ENCODE data around the gene LRGUK.
"Not testable (repeated sequence)": the region's sequence is repeated elsewhere in the genome, so short reads cannot be mapped to it uniquely, and the experiment has no call there.

LRGUK gene

DNA sequence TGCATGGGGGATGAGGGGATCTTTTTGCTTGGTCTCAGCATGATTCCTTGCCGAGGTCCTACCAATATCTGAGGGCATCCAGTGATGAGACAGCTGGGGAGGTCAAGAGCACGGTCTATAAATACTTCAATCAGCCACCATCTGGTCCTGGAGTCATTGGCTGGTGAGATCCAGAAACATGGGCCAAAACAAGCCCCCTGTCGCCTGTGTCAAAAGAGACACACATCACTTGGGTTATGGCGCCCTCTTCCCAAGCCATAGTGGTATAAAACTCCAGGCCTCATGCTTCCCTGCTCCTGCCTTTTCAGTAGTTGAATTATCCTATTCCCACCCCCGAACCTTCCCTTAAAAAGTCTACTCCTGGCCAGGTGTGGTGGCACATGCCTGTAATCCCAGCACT lies 128.7 kb downstream of the LRGUK start:
- DNase-seq, result no peak

DNA sequence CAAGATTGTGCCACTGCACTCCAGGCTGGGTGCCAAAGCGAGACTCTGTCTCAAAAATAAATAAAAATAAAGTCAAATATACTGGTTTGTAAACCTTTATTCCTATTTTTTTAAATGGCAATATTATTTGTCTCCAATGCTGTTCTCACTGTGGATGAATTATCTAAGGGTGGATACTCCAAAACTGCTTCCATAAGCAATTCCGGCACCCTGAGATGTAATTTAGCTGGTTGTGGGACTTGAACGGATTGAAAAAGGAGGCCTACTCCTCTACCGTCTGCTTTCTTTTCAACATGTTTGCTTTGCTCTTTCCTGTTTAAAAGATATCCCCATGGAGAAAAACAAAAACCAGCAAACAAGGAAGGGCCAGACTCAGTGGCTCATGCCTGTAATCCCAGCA lies 135.2 kb downstream of the LRGUK start:
- DNase-seq, result no peak

DNA sequence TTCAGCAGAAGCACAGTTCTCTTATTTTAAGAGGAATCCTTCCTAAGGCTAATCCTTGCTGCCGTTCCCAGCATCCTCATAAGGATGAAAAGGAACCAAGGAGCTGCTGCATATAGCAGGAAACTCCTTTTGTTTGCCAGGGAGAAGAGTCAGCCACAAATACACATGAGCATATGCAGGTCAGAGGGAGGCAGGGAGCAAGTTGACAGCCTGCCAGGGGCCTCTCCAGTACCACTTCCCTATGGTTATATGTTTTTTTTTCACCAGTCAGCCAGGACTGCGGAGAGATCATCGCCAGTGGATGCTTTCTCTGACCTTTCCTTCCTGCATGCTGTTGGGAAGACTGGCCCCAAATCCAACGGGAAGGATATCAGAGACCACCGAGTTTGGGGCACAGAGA lies 149.8 kb downstream of the LRGUK start:
- DNase-seq, result no peak

DNA sequence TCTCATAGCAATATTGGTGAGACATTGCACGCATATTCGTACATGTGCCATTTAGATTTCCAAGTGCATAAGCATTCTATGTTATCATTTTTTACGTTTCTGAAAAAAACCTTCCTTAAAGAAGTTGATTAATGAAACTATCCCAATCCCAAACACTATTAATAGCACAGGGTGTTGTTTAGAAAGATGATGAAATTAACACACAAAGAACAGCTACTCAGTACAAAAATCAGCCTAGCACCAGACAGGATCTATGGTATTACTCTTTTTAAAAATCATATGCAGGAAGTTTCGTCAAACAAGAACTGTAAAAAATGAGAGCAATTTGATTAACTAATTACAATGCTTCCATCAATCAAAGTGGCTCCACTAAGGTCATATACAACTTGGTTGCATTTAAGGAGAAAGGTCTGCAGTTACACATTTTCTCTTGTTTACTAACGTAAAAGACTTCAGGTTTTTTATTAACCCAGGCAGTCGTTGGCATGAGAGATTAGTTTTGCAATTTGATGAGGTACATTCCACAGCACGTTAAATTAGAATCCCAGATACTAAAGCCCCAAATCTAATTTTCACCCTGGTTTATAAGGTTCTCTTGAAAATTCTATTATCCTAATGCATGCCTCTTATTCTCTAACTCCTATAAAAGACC lies 151.5 kb downstream of the LRGUK start:
- no peak for DNase-seq

DNA sequence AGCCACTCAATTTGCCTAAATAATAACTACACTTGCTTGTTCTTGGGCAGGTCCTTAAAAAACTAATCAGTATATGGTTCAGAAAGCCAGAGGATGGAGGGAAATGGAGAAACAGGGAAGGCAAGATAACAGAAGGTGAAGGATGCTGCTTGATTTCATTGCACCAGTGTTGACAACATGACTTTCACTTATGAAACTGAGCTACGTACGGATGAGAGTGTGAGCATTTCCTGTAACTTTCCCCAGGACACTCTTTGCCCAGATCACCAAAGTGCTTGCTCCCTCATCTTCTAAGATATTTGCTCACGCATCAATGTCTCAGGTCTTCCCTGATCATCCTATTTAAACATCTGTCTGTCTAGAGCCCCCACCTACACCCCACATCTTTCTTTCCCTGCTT lies 152.2 kb downstream of the LRGUK start:
- DNase-seq, result no peak

DNA sequence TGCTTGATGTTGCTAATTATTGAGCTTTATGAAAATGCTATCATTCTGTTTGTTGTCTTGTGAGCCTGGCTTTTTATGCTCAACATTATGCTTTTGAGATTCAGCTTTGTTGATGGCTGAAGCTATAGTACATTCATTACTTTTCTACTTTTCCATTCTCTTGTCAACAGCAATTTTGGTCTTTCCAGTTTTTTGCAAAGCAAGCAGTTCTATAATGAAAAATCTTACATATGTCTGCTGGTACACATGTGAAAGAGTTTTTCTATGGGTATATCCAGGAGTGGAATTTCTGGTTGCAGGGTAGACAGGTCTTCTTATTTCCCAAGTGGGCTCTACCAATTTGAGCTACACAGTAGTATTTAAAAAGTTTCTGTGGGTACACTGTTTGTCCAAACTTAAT lies 152.8 kb downstream of the LRGUK start:
- no peak for DNase-seq

DNA sequence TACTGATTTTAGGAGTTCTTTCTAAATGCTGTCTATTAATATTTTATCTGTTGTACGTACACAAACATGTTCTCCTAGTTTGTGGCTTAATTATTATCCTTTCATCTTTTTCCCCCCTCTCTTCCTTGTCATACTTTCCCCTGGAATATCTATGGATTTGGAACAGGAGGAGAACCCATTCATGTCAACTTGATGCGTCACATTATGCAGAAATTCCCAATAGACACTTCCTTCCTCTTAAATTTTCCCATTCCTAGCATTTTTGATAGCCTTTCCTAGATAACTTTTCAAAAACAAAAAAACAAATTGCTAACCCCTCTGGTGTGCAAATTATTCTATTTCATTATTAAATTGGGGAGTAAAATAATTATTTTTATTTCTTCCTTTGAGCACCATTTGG lies 153.4 kb downstream of the LRGUK start:
- DNase-seq, result no peak

DNA sequence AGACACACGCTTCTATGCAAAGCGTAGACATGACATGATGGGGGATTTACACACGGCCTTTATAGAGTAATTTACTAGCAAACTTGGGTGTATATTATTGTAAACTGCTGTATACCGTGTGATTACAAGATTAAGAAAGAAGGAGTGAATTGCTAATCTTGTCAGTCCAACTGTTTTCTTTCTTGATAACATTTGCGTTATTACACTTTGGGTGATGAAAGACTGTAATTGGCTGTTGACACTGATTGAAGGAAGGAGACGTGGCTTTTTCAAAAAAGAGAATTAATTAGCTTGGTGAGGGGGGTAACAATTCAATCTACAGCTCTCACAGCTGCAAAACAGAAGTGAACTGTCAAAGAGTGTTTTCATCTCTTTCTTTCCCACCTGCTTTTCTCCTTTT lies 156.9 kb downstream of the LRGUK start:
- DNase-seq, result no peak

DNA sequence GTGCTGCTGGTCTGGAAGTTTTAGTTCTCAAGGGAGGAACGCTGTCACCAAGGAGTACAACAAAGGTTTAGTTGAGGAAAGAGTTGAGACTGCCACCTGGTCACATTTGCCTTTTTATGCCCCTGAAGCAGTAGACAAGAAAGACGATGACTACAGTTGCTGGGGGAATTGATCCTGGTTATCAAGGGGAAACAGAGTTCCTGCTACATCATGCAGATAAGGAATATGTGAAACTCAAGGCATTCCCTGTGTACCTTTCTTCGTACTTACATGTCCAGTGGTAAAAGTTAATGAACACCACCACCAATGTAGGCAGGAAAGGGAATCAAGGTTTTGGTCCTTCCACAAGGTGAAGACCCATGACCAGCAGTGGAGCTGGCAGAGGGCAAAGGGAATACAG lies 157.8 kb downstream of the LRGUK start:
- DNase-seq, result no peak

DNA sequence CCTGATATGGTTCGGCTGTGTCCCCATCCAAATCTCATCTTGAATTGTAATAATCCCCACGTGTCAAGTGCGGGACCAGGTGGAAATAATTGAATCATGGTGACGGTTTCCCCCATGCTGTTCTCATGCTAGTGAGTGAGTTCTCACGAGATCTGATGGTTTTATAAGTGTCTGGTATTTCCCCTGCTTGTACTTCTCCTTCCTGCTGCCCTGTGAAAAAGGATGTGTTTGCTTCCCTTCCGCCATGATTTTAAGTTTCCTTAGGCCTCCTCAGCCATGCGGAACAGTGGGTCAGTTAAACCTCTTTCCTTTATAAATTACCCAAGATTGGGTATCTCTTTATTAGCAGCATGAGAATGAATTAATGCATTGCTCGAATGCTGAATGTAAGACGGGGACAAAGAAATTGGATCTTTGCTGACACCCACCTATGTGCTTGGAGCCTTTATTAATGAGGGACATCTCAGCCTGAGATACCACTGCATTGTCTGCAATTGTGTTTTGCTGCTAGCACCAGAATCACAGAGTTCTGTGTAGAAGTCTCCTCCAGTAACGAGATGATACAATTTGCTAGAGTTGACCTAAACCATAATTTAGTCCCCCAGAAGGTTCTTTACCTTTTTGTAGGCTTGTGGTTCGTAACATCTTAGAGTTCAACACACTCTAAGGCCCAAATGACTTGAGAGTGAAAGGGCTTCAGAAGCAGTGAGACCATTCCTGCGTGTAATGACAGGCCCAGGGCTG lies 160.9 kb downstream of the LRGUK start:
- no peak for DNase-seq

DNA sequence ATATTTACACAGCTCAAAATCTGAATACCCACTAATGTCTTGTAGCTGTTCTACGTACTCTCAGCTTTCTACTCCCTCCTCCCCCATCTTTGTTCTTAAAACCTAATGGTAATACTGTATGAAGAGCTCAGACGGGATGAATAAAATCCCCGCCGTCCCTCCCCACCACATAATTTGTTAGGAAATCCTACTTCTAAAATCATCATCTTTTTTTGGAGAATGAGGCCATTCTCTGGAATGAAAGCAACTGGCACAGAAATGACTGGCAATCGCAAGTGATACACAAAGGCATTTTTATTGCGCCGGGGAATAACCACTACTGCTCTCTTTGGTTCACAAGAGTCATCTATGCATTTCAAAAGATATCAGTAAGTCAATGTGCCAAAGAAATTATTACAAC lies 162.3 kb downstream of the LRGUK start:
- no peak for DNase-seq

DNA sequence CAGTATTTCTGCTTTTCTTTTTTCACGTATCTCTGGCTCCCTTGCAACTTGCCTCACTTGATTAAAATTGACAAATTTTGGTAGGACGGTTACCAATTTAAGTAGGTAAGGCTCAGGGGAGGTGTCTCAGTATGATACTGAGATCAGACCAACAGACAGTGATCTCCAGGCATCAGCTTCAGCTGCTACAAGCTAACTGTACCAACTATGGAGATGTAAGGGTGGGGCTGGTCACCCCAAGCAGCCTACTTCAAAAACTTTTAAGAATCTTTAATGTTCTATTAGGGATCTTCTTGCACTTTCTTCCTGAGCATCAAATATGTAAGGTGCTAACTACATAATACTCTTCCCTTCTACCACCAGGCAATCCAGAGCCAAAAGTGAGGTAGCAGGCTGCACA lies 162.7 kb downstream of the LRGUK start:
- DNase-seq, result no peak

DNA sequence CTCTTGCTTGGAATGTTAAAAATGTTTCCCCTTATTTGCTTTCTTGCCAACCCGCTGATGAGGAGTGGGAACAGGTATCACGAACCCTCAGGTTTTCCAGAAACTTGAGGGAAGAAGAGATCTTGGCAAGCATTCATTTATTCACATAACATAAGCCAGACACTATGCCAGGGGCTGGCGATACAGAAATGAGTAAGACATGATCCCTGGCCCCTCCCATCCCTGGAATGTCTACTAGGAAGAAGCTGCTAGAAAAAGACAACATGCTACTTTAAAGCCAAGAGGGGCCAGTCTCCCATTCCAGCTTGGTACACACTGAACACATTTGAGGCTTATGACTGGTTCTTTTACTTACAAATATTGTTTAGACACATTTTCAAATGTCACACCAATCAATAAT lies 163.1 kb downstream of the LRGUK start:
- DNase-seq, result no peak

DNA sequence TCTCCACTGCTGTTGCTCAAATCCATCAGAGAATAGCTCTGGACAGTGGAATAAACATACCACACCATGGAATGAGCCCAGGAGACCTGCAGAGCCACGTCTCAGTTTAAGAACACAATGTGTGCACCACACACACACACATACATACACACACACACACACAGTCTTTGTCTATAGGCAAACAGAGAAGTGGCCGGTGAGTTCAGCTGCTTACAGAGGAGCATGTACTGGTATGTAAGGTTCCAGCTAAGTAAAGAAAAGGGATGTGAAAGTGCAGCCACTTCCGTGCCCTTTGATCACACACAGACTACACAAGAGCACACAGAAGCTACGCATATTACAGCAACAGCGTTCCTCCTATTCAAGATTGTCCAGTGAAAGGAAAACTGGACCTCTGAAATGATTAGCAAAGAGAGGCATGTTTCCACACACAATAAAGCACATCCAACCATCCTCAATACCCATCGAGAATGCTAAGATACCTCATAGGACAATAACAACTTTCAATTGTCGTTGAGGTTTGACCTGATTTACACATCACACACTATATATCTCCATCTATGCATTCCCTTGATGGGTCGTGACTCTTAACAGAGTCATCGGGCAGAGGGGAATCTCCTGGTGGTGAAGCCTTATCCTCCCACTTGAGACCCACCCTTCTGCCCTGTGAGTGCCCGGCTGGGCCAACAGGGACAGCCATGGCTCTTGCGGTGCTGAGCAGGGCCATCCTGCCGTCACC lies 166.0 kb downstream of the LRGUK start:
- no peak for DNase-seq

DNA sequence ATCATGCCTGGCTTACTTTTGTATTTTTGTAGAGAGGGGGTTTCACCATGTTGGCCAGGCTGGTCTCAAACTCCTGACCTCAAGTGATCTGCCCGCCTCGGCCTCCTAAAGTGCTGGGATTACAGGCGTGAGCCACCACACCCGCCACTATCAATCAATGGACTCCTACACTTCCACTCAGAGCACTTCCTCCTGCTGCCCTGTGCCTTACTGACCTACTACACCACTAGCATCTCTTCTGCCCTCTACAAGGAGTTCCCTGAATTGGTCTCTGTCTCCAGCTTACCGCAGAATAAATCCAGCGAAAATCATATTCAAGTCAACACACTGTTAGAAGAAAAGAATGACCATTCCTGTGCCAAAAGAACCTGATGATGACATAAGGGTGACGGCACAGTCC lies 168.8 kb downstream of the LRGUK start:
- DNase-seq, result not testable (repeated sequence)

DNA sequence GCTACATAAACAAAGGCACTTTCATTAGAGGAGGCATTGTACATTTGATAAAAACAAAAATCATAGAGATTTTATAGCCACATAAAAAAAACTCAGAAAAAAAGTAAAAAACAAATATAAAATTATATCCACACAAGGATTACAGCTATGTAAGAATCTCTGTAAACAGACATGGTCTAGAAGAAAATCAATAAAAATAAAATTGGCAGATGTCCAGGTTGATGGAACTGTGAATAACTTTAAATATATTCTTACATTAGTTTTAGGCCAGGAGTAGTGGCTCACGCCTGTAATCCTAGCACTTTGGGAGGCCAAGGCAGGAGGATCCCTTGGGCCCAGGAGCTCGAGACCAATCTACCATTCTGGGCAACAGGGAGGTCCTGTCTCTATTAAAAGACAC lies 170.3 kb downstream of the LRGUK start:
- DNase-seq, result no peak

DNA sequence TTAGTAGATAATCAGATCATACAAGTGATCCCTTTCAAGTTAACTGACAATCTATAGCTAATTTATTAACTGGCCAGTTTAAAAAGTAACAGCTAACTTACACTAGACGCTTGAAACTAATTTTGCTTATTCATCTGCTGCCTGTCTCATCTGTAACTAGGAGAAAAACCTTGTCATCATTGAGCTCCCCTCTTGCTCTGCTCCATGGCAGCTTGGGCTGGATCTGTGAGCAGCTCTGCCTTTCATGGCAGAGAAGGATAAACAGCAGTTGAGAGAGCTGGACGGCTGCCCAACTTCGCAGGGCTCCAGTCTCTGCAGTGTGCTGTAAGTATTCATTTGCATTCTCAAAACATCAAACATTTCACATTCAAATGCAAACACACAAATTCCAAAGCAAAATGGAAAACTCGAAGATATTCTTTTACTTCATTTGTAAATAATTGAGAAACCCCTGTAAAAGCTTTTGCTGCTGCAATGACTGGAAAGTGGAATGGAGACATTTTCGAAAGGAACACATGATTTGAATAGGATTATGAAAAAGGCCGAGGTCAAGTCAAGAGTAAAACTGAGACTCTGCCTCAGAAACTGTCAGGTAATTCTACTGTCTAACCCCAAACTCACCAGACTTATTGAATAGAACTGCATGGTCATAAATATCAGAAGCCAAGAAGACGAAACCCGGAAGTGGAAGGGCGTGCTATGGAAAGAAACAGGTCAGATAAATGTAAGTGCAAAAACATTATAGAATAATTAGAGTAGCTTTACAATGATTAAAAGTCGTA lies 172.0 kb downstream of the LRGUK start:
- no peak for DNase-seq

DNA sequence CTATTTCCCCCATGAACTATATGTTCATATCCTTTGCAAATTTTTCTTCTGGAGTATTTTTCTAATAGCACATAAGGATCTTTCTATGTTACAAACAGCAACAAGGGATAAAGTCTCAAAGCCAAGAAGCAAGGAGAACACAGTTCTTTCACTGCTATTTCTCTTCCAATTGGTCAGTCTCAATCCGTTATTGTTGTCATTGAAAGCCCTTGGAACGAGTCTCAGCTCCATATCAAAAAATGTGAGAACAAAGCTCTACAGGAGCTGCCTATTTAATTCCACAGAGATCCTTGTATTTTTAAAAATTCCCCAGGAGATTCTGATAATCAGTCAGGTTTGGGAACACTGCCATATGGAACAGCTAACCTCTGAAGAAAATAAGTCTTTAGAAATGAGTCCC lies 173.8 kb downstream of the LRGUK start:
- DNase-seq, result no peak

DNA sequence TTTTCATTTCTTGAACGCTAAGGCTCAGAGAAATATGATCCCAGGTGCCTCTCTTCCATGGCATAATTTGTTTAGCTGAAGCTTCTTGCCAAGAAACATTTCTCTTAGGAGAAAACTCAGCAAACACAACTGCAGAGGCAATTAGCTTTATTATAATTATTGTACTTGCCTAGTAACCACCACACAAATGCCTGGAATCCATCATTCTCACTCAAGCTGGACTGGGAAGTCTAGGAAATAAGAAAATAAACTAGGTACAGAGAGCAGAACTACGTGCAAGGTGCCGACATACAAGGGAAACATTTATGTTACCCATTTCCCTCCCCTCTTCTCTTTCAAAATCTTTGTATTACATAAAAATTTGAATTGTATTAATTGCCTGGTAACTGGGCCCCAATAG lies 174.5 kb downstream of the LRGUK start:
- no peak for DNase-seq

DNA sequence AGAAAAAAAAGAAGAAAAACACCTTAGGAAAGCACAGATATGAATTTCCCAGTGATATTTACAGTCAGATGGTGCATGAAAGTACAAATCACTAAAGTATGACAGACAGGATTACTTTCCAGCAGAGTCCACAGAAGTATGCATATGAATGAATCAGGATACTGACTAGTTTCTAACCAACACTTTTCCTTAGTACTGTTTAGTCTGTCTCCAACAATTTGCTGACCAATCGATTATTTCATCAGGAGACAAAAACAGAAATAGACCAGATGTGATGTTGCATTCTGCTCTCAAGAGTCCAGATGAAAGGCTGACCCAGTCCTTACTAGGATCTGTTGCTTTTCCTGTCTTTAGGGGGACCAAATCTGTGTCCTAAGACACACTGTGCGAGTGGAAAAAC lies 175.0 kb downstream of the LRGUK start:
- DNase-seq, result no peak

DNA sequence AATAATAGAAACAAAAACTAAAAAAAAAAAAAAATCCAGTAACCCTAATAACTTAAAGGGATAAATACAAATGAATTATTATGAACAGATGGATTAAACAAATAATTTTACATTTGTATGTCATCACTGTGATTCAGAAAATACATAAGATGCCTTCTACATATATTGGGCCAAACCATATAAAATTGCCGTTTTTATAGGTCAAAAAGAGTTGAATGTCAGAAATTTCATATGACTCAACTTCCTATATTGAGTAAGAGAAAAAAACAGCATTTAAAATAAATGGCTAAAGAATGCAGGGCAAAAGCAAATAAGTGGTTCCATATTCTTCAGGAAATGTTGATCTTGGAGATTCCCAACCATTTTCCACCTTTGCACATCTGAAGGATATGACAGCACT lies 180.2 kb downstream of the LRGUK start:
- no peak for DNase-seq

DNA sequence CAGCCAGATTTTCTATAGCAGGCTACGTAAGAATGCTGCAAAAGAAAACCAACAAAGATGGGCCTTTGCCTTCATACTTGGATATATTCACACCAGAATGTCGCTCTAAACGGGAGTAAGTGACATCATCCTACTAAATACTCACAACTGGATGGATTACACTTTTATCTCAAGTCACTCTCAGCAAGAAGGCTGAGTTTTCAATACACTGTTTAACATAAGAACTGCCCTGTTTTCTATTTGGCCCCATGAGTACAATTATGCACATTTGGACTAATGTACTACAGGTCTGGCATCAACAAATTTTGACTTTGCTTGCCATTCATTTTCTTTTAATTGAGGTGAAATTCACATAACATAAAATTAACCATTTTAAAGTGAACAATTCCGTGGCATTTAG lies 181.4 kb downstream of the LRGUK start:
- DNase-seq, result no peak

DNA sequence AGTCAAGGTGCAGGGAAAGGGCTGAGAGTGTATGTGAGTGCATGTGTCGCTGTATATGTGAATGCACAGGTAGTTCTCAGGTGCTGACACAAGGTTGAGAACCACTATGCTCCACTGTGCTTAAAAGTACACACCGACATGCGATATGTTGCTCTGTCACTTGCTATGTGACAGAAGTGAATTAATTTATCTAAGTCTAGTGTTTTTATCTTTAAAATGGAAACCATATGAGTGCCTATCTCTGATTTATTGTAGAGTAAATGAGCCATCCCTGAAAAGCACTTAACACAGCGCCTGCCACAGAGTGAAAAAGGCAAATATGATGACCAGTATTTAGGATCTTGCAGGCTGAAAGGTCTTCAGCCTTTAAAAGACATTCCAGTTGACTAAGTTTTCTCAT lies 184.7 kb downstream of the LRGUK start:
- DNase-seq, result no peak

DNA sequence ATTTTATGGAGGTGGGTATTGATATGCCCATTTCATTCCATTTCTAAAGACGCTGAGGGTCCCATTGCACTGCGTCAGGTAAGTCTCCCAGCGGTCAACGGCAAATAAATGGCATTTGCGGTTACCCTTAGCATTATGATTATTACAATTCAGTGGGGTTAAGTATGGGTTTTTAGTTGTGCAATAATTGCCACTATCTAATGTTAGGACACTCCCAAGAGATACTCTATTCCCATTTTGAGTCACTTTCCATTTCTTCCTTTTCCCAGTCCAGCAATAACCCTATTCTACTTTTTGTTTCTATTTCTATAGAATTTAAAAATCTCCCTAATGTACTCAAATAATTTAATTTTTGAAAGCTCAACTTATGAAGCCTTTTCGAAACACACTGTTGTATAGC lies 185.6 kb downstream of the LRGUK start:
- DNase-seq, result no peak
